Measurements from ENCODE around the gene CXorf58.
A peak's percentile ranks its signal among the peaks of the same experiment; 100 is the strongest.

The CXorf58 gene

GRCh38 chrX:23901805-23902204 is 6.0 kb upstream of the CXorf58 start:
- DNase-seq, result peak; percentile 92

GRCh38 chrX:23902419-23902818 is 5.4 kb upstream of the CXorf58 start:
- DNase-seq, result peak; percentile 63

GRCh38 chrX:23904096-23904495 is 3.7 kb upstream of the CXorf58 start:
- DNase-seq, result no peak

GRCh38 chrX:23907111-23907497 is 702 bp upstream of the CXorf58 start:
- DNase-seq, result peak; percentile 23

GRCh38 chrX:23908219-23909004 is 606 bp downstream of the CXorf58 start:
- DNase-seq, result peak; percentile 47

GRCh38 chrX:23911126-23911835 is 3.5 kb downstream of the CXorf58 start:
- no peak for DNase-seq

GRCh38 chrX:23919148-23919547 is 11.3 kb downstream of the CXorf58 start:
- no peak for DNase-seq

- DNase-seq, result no peak
Measured at GRCh38 chrX:23919706-23920320, 12.0 kb downstream of the CXorf58 start.

GRCh38 chrX:23926015-23926414 is 18.2 kb downstream of the CXorf58 start:
- DNase-seq, result no peak

- DNase-seq, result peak; percentile 41
Measured at GRCh38 chrX:23930894-23931604, 23.2 kb downstream of the CXorf58 start.

- DNase-seq, result no peak
Measured at GRCh38 chrX:23932046-23932445, 24.2 kb downstream of the CXorf58 start.

- no peak for DNase-seq
Measured at GRCh38 chrX:23935106-23935505, 27.3 kb downstream of the CXorf58 start.

- DNase-seq, result no peak
Measured at GRCh38 chrX:23936180-23936579, 28.4 kb downstream of the CXorf58 start.

GRCh38 chrX:23937100-23937499 is 29.3 kb downstream of the CXorf58 start:
- no peak for DNase-seq

- peak; percentile 57 for DNase-seq
Measured at GRCh38 chrX:23938690-23939089, 30.9 kb downstream of the CXorf58 start.

GRCh38 chrX:23939203-23939602 is 31.4 kb downstream of the CXorf58 start:
- peak; percentile 11 for DNase-seq

GRCh38 chrX:23944234-23944633 is 36.4 kb downstream of the CXorf58 start:
- no peak for DNase-seq

GRCh38 chrX:23945206-23945605 is 37.4 kb downstream of the CXorf58 start:
- DNase-seq, result no peak

- no peak for DNase-seq
Measured at GRCh38 chrX:23952391-23952790, 44.6 kb downstream of the CXorf58 start.

- DNase-seq, result peak; percentile 64
Measured at GRCh38 chrX:23952984-23953907, 45.4 kb downstream of the CXorf58 start.

GRCh38 chrX:23953908-23954269 is 46.1 kb downstream of the CXorf58 start:
- peak; percentile 44 for DNase-seq

GRCh38 chrX:23954396-23954795 is 46.6 kb downstream of the CXorf58 start:
- no peak for DNase-seq

Measured in hematopoietic multipotent progenitor cell treated with erythropoietin and hydrocortisone succinate and interleukin-3 and kit ligand, for 6 days (in vitro differentiated cells).